Panc1 (cell line): ENCODE measurements around the gene CNTN4. TPM values are rescaled to one million over a fixed set of nuclear protein-coding genes. Genes with fewer than 3 reads are reported as not detected.

Experiments used
- ATAC-seq: fragments of 200-7000 bp; cut with Tn5 transposase; 2 replicates; pipeline ENCODE4 v1.9.1; 2020; ENCODE audit warnings: mild to moderate bottlenecking, moderate library complexity
- BruUV-seq: library from RNA; stranded (reverse); fragments of 400-500 nt; replicated peaks from 2 replicates; lab custom pipeline; 2021; lab: Mats Ljungman, UMichigan
- CTCF ChIA-PET: fragments of 300-600 bp; sonication (Branson Sonifier 250); formaldehyde crosslinking; loops from one replicate; lab custom pipeline; 2022; ENCODE audit warnings: antibody characterized with exemption; lab: Charles Lee
- POLR2A ChIA-PET: fragments of 300-600 bp; sonication (Branson Sonifier 250); formaldehyde crosslinking; loops from one replicate; lab custom pipeline; 2022; ENCODE audit warnings: antibody characterized with exemption; lab: Charles Lee
- DNase-seq: peaks from one replicate; pipeline ENCODE4 v3.0.0-alpha.2; 2010; ENCODE audit warnings: low read depth, low spot score
- H3K27ac ChIP-seq: 2 replicates; pipeline ENCODE4 v1.5.1; 2011; ENCODE audit warnings: mild to moderate bottlenecking, low read length, inconsistent platforms
- H3K27me3 ChIP-seq: fragments of 200-500 bp; sonication (Bioruptor generic); 2 replicates; pipeline ENCODE4 v1.6.0; 2014; ENCODE audit warnings: low read length, inconsistent platforms; ENCODE audit not compliant: control insufficient read depth, insufficient read depth
- H3K36me3 ChIP-seq: fragments of 200-500 bp; sonication (Bioruptor generic); 2 replicates; pipeline ENCODE4 v1.5.1; 2014; ENCODE audit warnings: inconsistent platforms, mild to moderate bottlenecking, low read length, moderate library complexity; ENCODE audit not compliant: control insufficient read depth, insufficient read depth
- H3K4me1 ChIP-seq: 2 replicates; pipeline ENCODE4 v1.5.1; 2011; ENCODE audit warnings: inconsistent platforms, mild to moderate bottlenecking, low read length, moderate library complexity; ENCODE audit not compliant: control insufficient read depth, insufficient read depth
- H3K4me3 ChIP-seq, 2 experiments: 2 replicates each; pipeline ENCODE4 v1.5.1; 2011 to 2012; ENCODE audit warnings: low read depth in 2 of 2, low read length in 2 of 2, mild to moderate bottlenecking in 2 of 2, inconsistent platforms in 1 of 2, moderate library complexity in 1 of 2
- H3K9me3 ChIP-seq: fragments of 200-500 bp; sonication (Bioruptor generic); 2 replicates; pipeline ENCODE4 v1.5.1; 2014; ENCODE audit warnings: low read depth, mild to moderate bottlenecking, inconsistent platforms, low read length, moderate library complexity; ENCODE audit not compliant: control insufficient read depth, insufficient read depth
- POLR2AphosphoS5 ChIP-seq: IDR thresholded peaks from 2 replicates; pipeline ENCODE4 v1.6.1; 2012; ENCODE audit warnings: mild to moderate bottlenecking, low read depth, low read length, moderate library complexity
- SIN3A ChIP-seq: IDR thresholded peaks from 2 replicates; pipeline ENCODE4 v1.6.1; 2012; ENCODE audit warnings: low read depth, mild to moderate bottlenecking, low read length, moderate library complexity, borderline replicate concordance; ENCODE audit not compliant: insufficient read depth
- TCF7L2 ChIP-seq: IDR thresholded peaks from 2 replicates; pipeline ENCODE4 v1.6.1; 2011; ENCODE audit warnings: mild to moderate bottlenecking, low read depth, low read length, inconsistent platforms
- in situ Hi-C: cut with HindIII; loops from 2 replicates; pipeline ENCODE4 v1.10.0; 2016; ENCODE audit warnings: low sequenced_read_pairs, low pct_unique_long_range_greater_than_20kb
- intact Hi-C: fragments of 100-400 bp; cut with micrococcal nuclease; formaldehyde crosslinking; loops from one replicate; pipeline ENCODE4 v1.10.0; 2022; ENCODE audit not compliant: unreplicated experiment
- total RNA-seq: library from RNA; stranded (reverse); gene quantifications from one replicate; pipeline ENCODE4 v1.2.1, GENCODE V29; 2021; ENCODE audit not compliant: unreplicated experiment
- TF ChIP-seq, protein P1 (sequence below), 2 experiments: IDR thresholded peaks; 2 replicates each; pipeline ENCODE4 v1.6.1; 2011 to 2012; ENCODE audit warnings: low read depth in 2 of 2, control low read depth in 1 of 2, low read length in 1 of 2, mild to moderate bottlenecking in 1 of 2, moderate library complexity in 1 of 2; ENCODE audit not compliant: insufficient read depth in 1 of 2
- TF ChIP-seq, protein P2 (sequence below): fragments of 450-650 bp; IDR thresholded peaks from 2 replicates; pipeline ENCODE4 v1.5.1; 2017; ENCODE audit warnings: mild to moderate bottlenecking

Gene CNTN4
- total RNA-seq, 1 experiment from 2014 or later = not detected

DNA sequence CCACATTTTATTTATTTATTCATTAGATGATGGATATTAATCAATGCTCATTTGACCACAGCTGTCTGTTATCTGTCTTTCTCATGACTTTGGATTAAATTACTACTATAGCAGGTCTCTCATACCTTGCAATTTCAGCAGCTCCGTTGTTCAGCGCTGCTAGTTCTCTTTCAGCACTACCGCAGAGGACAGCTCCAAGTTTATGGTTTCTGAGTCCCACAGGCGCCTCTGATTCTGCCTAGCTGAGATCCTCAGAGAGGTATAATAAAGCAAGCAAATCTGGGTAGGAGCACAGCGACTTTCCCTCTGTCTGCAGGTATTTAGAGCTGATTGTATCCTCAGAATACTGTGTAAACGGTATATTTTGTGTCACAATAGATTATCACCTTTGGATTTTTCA is 204.9 kb downstream of the CNTN4 start:
- no peaks in the 10 kb centered on the region for H3K9me3 ChIP-seq
- ATAC-seq (no peak), DNase-seq (no peak)
- POLR2A ChIA-PET = no interaction called here
- H3K27ac ChIP-seq = no peak overlapping the region
- no peak overlapping the region for H3K4me3 ChIP-seq
- H3K27me3 ChIP-seq = no peaks in the 10 kb centered on the region
- no peaks in the 10 kb centered on the region for H3K4me1 ChIP-seq
- in situ Hi-C loops = no loop called here
- intact Hi-C loops = no loop called here
- TF ChIP-seq, protein P1, sequence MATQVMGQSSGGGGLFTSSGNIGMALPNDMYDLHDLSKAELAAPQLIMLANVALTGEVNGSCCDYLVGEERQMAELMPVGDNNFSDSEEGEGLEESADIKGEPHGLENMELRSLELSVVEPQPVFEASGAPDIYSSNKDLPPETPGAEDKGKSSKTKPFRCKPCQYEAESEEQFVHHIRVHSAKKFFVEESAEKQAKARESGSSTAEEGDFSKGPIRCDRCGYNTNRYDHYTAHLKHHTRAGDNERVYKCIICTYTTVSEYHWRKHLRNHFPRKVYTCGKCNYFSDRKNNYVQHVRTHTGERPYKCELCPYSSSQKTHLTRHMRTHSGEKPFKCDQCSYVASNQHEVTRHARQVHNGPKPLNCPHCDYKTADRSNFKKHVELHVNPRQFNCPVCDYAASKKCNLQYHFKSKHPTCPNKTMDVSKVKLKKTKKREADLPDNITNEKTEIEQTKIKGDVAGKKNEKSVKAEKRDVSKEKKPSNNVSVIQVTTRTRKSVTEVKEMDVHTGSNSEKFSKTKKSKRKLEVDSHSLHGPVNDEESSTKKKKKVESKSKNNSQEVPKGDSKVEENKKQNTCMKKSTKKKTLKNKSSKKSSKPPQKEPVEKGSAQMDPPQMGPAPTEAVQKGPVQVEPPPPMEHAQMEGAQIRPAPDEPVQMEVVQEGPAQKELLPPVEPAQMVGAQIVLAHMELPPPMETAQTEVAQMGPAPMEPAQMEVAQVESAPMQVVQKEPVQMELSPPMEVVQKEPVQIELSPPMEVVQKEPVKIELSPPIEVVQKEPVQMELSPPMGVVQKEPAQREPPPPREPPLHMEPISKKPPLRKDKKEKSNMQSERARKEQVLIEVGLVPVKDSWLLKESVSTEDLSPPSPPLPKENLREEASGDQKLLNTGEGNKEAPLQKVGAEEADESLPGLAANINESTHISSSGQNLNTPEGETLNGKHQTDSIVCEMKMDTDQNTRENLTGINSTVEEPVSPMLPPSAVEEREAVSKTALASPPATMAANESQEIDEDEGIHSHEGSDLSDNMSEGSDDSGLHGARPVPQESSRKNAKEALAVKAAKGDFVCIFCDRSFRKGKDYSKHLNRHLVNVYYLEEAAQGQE (IDR thresholded peaks at IDR 0.05; ENCODE audit: insufficient read depth in 1 of 2, low read depth in 2 of 2, low read length in 1 of 2) = peak; percentile 52 to 75; a peak in 2 of 4 replicates
- no peak for TF ChIP-seq TCF7L2
- CTCF ChIA-PET = no interaction called here
- H3K36me3 ChIP-seq = no peaks in the 10 kb centered on the region
- no TSS peak for BruUV-seq

DNA sequence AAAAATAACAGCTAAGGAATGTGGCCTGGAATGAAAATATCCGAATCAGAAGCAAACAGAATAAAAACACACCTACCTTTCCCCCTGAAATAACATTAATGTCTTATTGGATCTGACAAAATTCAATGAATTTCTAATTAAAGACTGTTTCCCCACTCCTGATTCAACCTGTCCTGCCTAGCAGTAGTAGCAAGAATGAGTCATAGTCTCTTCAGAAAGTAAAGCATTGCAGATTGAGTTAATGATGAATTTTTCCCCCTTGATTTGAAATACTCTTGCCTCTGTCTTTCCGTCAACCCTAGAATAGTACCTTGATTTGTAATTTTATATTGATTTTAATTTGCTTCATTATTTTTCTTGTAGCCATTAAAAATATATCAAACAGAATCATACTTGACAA is 212.4 kb downstream of the CNTN4 start:
- no peaks in the 10 kb centered on the region for H3K27me3 ChIP-seq
- DNase-seq (no peak), ATAC-seq (no peak)
- POLR2A ChIA-PET = no interaction called here
- in situ Hi-C loops = no loop called here
- TF ChIP-seq POLR2AphosphoS5 = no peak
- TF ChIP-seq SIN3A = no peak
- TF ChIP-seq, protein P1 (IDR thresholded peaks at IDR 0.05; ENCODE audit: insufficient read depth in 1 of 2, low read depth in 2 of 2, low read length in 1 of 2) = no peak
- TF ChIP-seq, protein P2, sequence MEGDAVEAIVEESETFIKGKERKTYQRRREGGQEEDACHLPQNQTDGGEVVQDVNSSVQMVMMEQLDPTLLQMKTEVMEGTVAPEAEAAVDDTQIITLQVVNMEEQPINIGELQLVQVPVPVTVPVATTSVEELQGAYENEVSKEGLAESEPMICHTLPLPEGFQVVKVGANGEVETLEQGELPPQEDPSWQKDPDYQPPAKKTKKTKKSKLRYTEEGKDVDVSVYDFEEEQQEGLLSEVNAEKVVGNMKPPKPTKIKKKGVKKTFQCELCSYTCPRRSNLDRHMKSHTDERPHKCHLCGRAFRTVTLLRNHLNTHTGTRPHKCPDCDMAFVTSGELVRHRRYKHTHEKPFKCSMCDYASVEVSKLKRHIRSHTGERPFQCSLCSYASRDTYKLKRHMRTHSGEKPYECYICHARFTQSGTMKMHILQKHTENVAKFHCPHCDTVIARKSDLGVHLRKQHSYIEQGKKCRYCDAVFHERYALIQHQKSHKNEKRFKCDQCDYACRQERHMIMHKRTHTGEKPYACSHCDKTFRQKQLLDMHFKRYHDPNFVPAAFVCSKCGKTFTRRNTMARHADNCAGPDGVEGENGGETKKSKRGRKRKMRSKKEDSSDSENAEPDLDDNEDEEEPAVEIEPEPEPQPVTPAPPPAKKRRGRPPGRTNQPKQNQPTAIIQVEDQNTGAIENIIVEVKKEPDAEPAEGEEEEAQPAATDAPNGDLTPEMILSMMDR = no peak
- TF ChIP-seq TCF7L2 = no peak
- CTCF ChIA-PET = no interaction called here
- H3K4me3 ChIP-seq = no peak overlapping the region
- no peaks in the 10 kb centered on the region for H3K36me3 ChIP-seq
- no peaks in the 10 kb centered on the region for H3K9me3 ChIP-seq
- H3K4me1 ChIP-seq = no peaks in the 10 kb centered on the region
- intact Hi-C loops = no loop called here
- H3K27ac ChIP-seq = no peak overlapping the region
- BruUV-seq = no TSS peak
